ENCODE results near the gene TBC1D22A.
"Not testable (repeated sequence)": the region's sequence is repeated elsewhere in the genome, so short reads cannot be mapped to it uniquely, and the experiment has no call there.

TBC1D22A gene

GRCh38 chr22:46762238-46763050 lies at the start of gene TBC1D22A:
Gene TBC1D22A, plus strand, starts transcription at chr22:46762650. Its CDS starts 137 bp downstream, at chr22:46762787.
- FAIRE-seq, result no peak

GRCh38 chr22:46714550-46714949 lies 47.9 kb upstream of the TBC1D22A start:
- FAIRE-seq, result no peak

- no peak for FAIRE-seq
These were observed 42.5 kb upstream of the TBC1D22A start for GRCh38 chr22:46719921-46720320.

GRCh38 chr22:46721501-46722085 lies 40.9 kb upstream of the TBC1D22A start:
- no peak for FAIRE-seq

GRCh38 chr22:46723882-46724281 lies 38.6 kb upstream of the TBC1D22A start:
- FAIRE-seq, result no peak

GRCh38 chr22:46725096-46725495 lies 37.4 kb upstream of the TBC1D22A start:
- no peak for FAIRE-seq

- FAIRE-seq, result no peak
These were observed 36.1 kb upstream of the TBC1D22A start for GRCh38 chr22:46726066-46726985.

- FAIRE-seq, result no peak
These were observed 35.5 kb upstream of the TBC1D22A start for GRCh38 chr22:46726986-46727317.

GRCh38 chr22:46727813-46728364 lies 34.6 kb upstream of the TBC1D22A start:
- no peak for FAIRE-seq

- FAIRE-seq, result no peak
These were observed 34.0 kb upstream of the TBC1D22A start for GRCh38 chr22:46728470-46728869.

GRCh38 chr22:46730568-46731245 lies 31.7 kb upstream of the TBC1D22A start:
- FAIRE-seq, result no peak

GRCh38 chr22:46731246-46732040 lies 31.0 kb upstream of the TBC1D22A start:
- FAIRE-seq, result no peak

- FAIRE-seq, result no peak
These were observed 30.4 kb upstream of the TBC1D22A start for GRCh38 chr22:46732041-46732379.

GRCh38 chr22:46732513-46732912 lies 29.9 kb upstream of the TBC1D22A start:
- no peak for FAIRE-seq

GRCh38 chr22:46734213-46734722 lies 28.2 kb upstream of the TBC1D22A start:
- not testable (repeated sequence) for FAIRE-seq

GRCh38 chr22:46734830-46735453 lies 27.5 kb upstream of the TBC1D22A start:
- no peak for FAIRE-seq

- no peak for FAIRE-seq
These were observed 26.5 kb upstream of the TBC1D22A start for GRCh38 chr22:46735747-46736608.

- FAIRE-seq, result no peak
These were observed 25.7 kb upstream of the TBC1D22A start for GRCh38 chr22:46736705-46737104.

- no peak for FAIRE-seq
These were observed 25.1 kb upstream of the TBC1D22A start for GRCh38 chr22:46737105-46737975.
